K562 (cell line): ENCODE measurements around the gene KCTD21. TPM values are rescaled to one million over a fixed set of nuclear protein-coding genes. Genes with fewer than 3 reads are reported as not detected.

ENCODE experiments used
- ATAC-seq: fragments of 200-7000 bp; cut with Tn5 transposase; 3 replicates; pipeline ENCODE4 v1.9.1; 2020; ENCODE audit warnings: moderate library complexity
- BruUV-seq: library from RNA; stranded (reverse); fragments of 400-500 nt; replicated peaks from 2 replicates; lab custom pipeline; 2021; lab: Mats Ljungman, UMichigan
- CTCF ChIA-PET: fragments of 300-600 bp; formaldehyde crosslinking; extraction: SDS; loops from one replicate; lab custom pipeline; 2021; ENCODE audit warnings: low intra/inter-chr PET ratio; lab: Yijun Ruan, JAX
- POLR2A ChIA-PET: fragments of 300-600, 350-650 bp; sonication (Branson Sonifier 250); formaldehyde crosslinking; extraction: SDS; loops from one replicate; lab custom pipeline; 2021; ENCODE audit warnings: antibody characterized with exemption, inconsistent platforms; lab: Yijun Ruan, JAX
- DNase-seq, 4 experiments: peaks; one replicate each; pipeline versions ENCODE4 v3.0.0 to v3.0.0-alpha.2; 2011 to 2018; ENCODE audit warnings: low spot score in 3 of 4, mixed read lengths in 3 of 4; ENCODE audit errors: extremely low read depth in 1 of 4
- FAIRE-seq: peaks from 2 replicates; lab custom pipeline; 2011; peaks lifted over from hg19 to GRCh38; lab: Jason Lieb, UNC
- H2AFZ ChIP-seq: 2 replicates; pipeline ENCODE4 v1.6.0; 2011; ENCODE audit warnings: low read depth, low read length, control low read depth, inconsistent platforms
- H3K27ac ChIP-seq: fragments of 200-600 bp; 3 replicates; pipeline ENCODE4 v1.8.0; 2011; ENCODE audit warnings: low read depth, mild to moderate bottlenecking, control low read depth, inconsistent platforms, low read length, moderate library complexity, mixed read lengths; ENCODE audit errors: extremely low read depth
- H3K27me3 ChIP-seq, 2 experiments: fragments of 300-600 bp in 1 of 2; 2 replicates in 1 of 2; 3 replicates in 1 of 2; pipeline versions ENCODE4 v1.6.0 to v1.8.0; 2011; ENCODE audit warnings: inconsistent platforms in 2 of 2, low read length in 2 of 2, mild to moderate bottlenecking in 1 of 2, mixed read lengths in 1 of 2, moderate library complexity in 1 of 2; ENCODE audit not compliant: control insufficient read depth in 2 of 2, insufficient read depth in 2 of 2
- H3K36me3 ChIP-seq: fragments of 300-600 bp; 3 replicates; pipeline ENCODE4 v1.8.0; 2011; ENCODE audit warnings: mild to moderate bottlenecking, low read length, inconsistent platforms; ENCODE audit not compliant: control insufficient read depth, insufficient read depth
- H3K4me1 ChIP-seq, 2 experiments: fragments of 200-600 bp in 1 of 2; replicated peaks in 1 of 2; 2 replicates in 1 of 2; 3 replicates in 1 of 2; pipeline versions ENCODE4 v1.5.1 to v1.8.0; 2011; ENCODE audit warnings: inconsistent platforms in 2 of 2, low read length in 2 of 2, mild to moderate bottlenecking in 1 of 2, mixed read lengths in 1 of 2, moderate library complexity in 1 of 2; ENCODE audit not compliant: control insufficient read depth in 2 of 2, insufficient read depth in 2 of 2
- H3K4me2 ChIP-seq: 2 replicates; pipeline ENCODE4 v1.6.1; 2011; ENCODE audit warnings: low read length, control low read depth, inconsistent platforms, mixed read lengths; ENCODE audit not compliant: insufficient read depth
- H3K4me3 ChIP-seq: fragments of 200-600 bp; sonication (generic), shearing (Covaris generic); 2 replicates; pipeline ENCODE4 v1.5.1; 2016; ENCODE audit warnings: control low read depth, inconsistent platforms
- H3K79me2 ChIP-seq: fragments of 200-600 bp; 3 replicates; pipeline ENCODE4 v1.8.0; 2011; ENCODE audit warnings: low read length, inconsistent platforms; ENCODE audit not compliant: control insufficient read depth, insufficient read depth
- H3K9ac ChIP-seq, 2 experiments: 2 replicates each; pipeline versions ENCODE4 v1.6.0 to v1.6.1; 2011; ENCODE audit warnings: low read depth in 2 of 2, low read length in 2 of 2, control low read depth in 1 of 2, inconsistent platforms in 1 of 2, mild to moderate bottlenecking in 1 of 2, mixed read lengths in 1 of 2; ENCODE audit not compliant: insufficient read depth in 1 of 2
- H3K9me1 ChIP-seq: one replicate; pipeline ENCODE4 v1.6.0; 2011; ENCODE audit warnings: inconsistent platforms, mild to moderate bottlenecking, low read length, moderate library complexity; ENCODE audit not compliant: control insufficient read depth, insufficient read depth
- H3K9me3 ChIP-seq: replicated peaks from 2 replicates; pipeline ENCODE4 v1.5.1; 2011; ENCODE audit warnings: low read depth, low read length, inconsistent platforms; ENCODE audit not compliant: control insufficient read depth, insufficient read depth
- H4K20me1 ChIP-seq: replicated peaks from 2 replicates; pipeline ENCODE4 v1.6.1; 2011; ENCODE audit warnings: low read length, inconsistent platforms, mixed read lengths; ENCODE audit not compliant: control insufficient read depth, insufficient read depth
- HDGF ChIP-seq: fragments of 450-650 bp; IDR thresholded peaks from 2 replicates; pipeline ENCODE4 v1.6.1; 2016
- WGBS: fragments of 100-300 bp; shearing (Covaris generic); methylation state at CpG from one replicate; pipeline ENCODE4 v1.1.6; 2016; ENCODE audit warnings: low coverage, mixed read lengths; ENCODE audit not compliant: insufficient coverage; ENCODE audit errors: missing lambda C conversion rate; 5-methylcytosine and 5-hydroxymethylcytosine counted together
- in situ Hi-C: fragments of 300-500 bp; cut with MboI; formaldehyde crosslinking; loops from 4 replicates; pipeline ENCODE4 v1.15.0; 2018; ENCODE audit warnings: inconsistent platforms, mixed read lengths
- intact Hi-C: fragments of 100-400 bp; cut with micrococcal nuclease; formaldehyde crosslinking; loops from 2 replicates; pipeline ENCODE4 v1.14.2; 2022
- polyA plus RNA-seq, 8 experiments: library from polyadenylated mRNA; depleted of rRNA in 4 of 8; stranded (reverse) in 5 of 8; unstranded in 3 of 8; fragments of >200 nt; fragmentation: Nextera tagmentation in 2 of 8; fragmentation: Illumina TruSeq in 1 of 8; extraction: Ambion mirVana in 2 of 8; extraction: Trizol in 1 of 8; gene quantifications; 2 replicates each; pipeline versions ENCODE4 v1.2.1 to v1.2.3, GENCODE V29; 2011 to 2014; ENCODE audit warnings: inconsistent platforms in 1 of 8, missing spikeins in 1 of 8
- total RNA-seq, 7 experiments: library from RNA; depleted of rRNA in 6 of 7; stranded (reverse); fragments of >200 nt in 6 of 7; fragmentation: Illumina TruSeq in 2 of 7; extraction: Trizol in 2 of 7; gene quantifications; 2 replicates each; pipeline versions ENCODE4 v1.2.1 to v1.2.3, GENCODE V29; 2011 to 2021; ENCODE audit warnings: low replicate concordance in 1 of 7
- TF ChIP-seq, protein P1 (sequence below): sonication (generic); formaldehyde crosslinking; IDR thresholded peaks from 2 replicates; pipeline ENCODE4 v1.8.0; 2023; ENCODE audit warnings: mild to moderate bottlenecking, missing genetic modification reagents
- TF ChIP-seq, protein P2 (sequence below): fragments of 450-650 bp; formaldehyde crosslinking; IDR thresholded peaks from 2 replicates; pipeline ENCODE4 v1.4.0; 2020; ENCODE audit warnings: mild to moderate bottlenecking, mixed read lengths
- TF ChIP-seq, protein P3 (sequence below): sonication (generic); formaldehyde crosslinking; IDR thresholded peaks from 2 replicates; pipeline ENCODE4 v1.8.0; 2022; ENCODE audit warnings: mild to moderate bottlenecking, missing genetic modification reagents
- TF ChIP-seq, protein P4 (sequence below): fragments of 250-450 bp; sonication (Bioruptor Pico); IDR thresholded peaks from 2 replicates; pipeline ENCODE4 v1.8.0; 2022; ENCODE audit warnings: moderate library complexity, mild to moderate bottlenecking, inconsistent platforms
- TF ChIP-seq, protein P5 (sequence below): fragments of 250-450 bp; sonication (Bioruptor Pico); IDR thresholded peaks from 2 replicates; pipeline ENCODE4 v1.8.0; 2022; ENCODE audit warnings: inconsistent platforms, mild to moderate bottlenecking, moderate library complexity, borderline replicate concordance

The KCTD21 gene
- total and polyA plus RNA-seq, 9 of the 15 experiments (the other 6 are each of a cell fraction or from before 2014, with no cell fraction given) = 0.34 to 5.4 (median 1.9) TPM

DNA sequence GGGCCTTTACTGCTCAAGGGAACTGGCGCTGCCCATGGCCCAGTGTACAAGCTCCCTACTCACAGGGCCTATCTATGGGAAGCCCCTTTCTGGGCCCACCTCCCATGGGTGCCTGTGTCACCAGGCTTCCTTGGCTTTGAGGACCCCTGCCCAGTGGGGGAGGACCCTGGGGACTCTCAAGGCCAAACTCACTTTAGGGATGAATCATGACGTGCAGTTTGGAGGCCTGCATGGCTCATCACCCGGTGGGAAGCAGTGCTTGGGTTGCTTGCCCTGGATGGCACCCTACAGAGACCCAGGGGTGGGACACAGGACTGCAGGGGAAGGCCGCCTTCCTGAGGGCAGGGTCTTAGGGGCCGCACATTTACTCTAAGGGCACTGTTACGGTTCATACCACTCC is 16.5 kb downstream of the KCTD21 start:
- POLR2A ChIA-PET = interaction anchor here (0.7 kb wide), 1 partner anchor 12 kb away, joined by 3 read pairs; no protein-coding TSS in a partner anchor
- intact Hi-C loops (no loop called here), in situ Hi-C loops (no loop called here)
- no peak overlapping the region for H3K9ac ChIP-seq
- DNase-seq = no peak
- H3K9me3 ChIP-seq = no peaks in the 10 kb centered on the region
- H3K9me1 ChIP-seq = no peaks in the 10 kb centered on the region
- H2AFZ ChIP-seq = no peak overlapping the region
- BruUV-seq = no TSS peak
- no peaks in the 10 kb centered on the region for H3K36me3 ChIP-seq
- no peaks in the 10 kb centered on the region for H3K27me3 ChIP-seq
- TF ChIP-seq, protein P1, sequence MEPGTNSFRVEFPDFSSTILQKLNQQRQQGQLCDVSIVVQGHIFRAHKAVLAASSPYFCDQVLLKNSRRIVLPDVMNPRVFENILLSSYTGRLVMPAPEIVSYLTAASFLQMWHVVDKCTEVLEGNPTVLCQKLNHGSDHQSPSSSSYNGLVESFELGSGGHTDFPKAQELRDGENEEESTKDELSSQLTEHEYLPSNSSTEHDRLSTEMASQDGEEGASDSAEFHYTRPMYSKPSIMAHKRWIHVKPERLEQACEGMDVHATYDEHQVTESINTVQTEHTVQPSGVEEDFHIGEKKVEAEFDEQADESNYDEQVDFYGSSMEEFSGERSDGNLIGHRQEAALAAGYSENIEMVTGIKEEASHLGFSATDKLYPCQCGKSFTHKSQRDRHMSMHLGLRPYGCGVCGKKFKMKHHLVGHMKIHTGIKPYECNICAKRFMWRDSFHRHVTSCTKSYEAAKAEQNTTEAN = no peak
- TF ChIP-seq, protein P2, sequence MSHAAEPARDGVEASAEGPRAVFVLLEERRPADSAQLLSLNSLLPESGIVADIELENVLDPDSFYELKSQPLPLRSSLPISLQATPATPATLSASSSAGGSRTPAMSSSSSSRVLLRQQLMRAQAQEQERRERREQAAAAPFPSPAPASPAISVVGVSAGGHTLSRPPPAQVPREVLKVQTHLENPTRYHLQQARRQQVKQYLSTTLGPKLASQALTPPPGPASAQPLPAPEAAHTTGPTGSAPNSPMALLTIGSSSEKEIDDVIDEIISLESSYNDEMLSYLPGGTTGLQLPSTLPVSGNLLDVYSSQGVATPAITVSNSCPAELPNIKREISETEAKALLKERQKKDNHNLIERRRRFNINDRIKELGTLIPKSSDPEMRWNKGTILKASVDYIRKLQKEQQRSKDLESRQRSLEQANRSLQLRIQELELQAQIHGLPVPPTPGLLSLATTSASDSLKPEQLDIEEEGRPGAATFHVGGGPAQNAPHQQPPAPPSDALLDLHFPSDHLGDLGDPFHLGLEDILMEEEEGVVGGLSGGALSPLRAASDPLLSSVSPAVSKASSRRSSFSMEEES (CRISPR knock-in tag) = no peak
- no peak for TF ChIP-seq HDGF
- TF ChIP-seq, protein P3, sequence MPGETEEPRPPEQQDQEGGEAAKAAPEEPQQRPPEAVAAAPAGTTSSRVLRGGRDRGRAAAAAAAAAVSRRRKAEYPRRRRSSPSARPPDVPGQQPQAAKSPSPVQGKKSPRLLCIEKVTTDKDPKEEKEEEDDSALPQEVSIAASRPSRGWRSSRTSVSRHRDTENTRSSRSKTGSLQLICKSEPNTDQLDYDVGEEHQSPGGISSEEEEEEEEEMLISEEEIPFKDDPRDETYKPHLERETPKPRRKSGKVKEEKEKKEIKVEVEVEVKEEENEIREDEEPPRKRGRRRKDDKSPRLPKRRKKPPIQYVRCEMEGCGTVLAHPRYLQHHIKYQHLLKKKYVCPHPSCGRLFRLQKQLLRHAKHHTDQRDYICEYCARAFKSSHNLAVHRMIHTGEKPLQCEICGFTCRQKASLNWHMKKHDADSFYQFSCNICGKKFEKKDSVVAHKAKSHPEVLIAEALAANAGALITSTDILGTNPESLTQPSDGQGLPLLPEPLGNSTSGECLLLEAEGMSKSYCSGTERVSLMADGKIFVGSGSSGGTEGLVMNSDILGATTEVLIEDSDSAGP = no peak
- TF ChIP-seq, protein P4, sequence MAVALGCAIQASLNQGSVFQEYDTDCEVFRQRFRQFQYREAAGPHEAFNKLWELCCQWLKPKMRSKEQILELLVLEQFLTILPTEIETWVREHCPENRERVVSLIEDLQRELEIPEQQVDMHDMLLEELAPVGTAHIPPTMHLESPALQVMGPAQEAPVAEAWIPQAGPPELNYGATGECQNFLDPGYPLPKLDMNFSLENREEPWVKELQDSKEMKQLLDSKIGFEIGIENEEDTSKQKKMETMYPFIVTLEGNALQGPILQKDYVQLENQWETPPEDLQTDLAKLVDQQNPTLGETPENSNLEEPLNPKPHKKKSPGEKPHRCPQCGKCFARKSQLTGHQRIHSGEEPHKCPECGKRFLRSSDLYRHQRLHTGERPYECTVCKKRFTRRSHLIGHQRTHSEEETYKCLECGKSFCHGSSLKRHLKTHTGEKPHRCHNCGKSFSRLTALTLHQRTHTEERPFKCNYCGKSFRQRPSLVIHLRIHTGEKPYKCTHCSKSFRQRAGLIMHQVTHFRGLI (CRISPR knock-in tag) = no peak
- TF ChIP-seq, protein P5, sequence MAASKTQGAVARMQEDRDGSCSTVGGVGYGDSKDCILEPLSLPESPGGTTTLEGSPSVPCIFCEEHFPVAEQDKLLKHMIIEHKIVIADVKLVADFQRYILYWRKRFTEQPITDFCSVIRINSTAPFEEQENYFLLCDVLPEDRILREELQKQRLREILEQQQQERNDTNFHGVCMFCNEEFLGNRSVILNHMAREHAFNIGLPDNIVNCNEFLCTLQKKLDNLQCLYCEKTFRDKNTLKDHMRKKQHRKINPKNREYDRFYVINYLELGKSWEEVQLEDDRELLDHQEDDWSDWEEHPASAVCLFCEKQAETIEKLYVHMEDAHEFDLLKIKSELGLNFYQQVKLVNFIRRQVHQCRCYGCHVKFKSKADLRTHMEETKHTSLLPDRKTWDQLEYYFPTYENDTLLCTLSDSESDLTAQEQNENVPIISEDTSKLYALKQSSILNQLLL (CRISPR knock-in tag) = no peak
- 69% methylated on average over 6 of the region's 6 CpGs for WGBS
- CTCF ChIA-PET = no interaction called here
- FAIRE-seq = no peak
- H4K20me1 ChIP-seq = no peaks in the 10 kb centered on the region
- ATAC-seq = no peak
- peaks cover 9 to 17% of the 10 kb centered on the region in 2 experiments; a peak in 4 of 5 replicates for H3K4me1 ChIP-seq
- H3K4me2 ChIP-seq = no peak overlapping the region
- H3K4me3 ChIP-seq = no peak overlapping the region
- no peaks in the 10 kb centered on the region for H3K79me2 ChIP-seq
- H3K27ac ChIP-seq = no peak overlapping the region
